Astrocyte of the cerebellum (primary cell): ENCODE measurements around the gene URI1.

ENCODE experiments used
- DNase-seq: peaks from one replicate; pipeline ENCODE4 v3.0.0-alpha.2; 2011; ENCODE audit warnings: low read depth
- H3K4me3 ChIP-seq: 2 replicates; pipeline ENCODE4 v1.5.1; 2011; ENCODE audit warnings: mild to moderate bottlenecking, low read depth, low read length, moderate library complexity
- in situ Hi-C: cut with HindIII; loops from 2 replicates; pipeline ENCODE4 v1.10.0; 2017; ENCODE audit warnings: low sequenced_read_pairs
- TF ChIP-seq, protein P1 (sequence below): IDR thresholded peaks from 2 replicates; pipeline ENCODE4 v1.5.1; 2012; ENCODE audit warnings: low read length, low read depth, moderate library complexity, mild to moderate bottlenecking; ENCODE audit errors: missing control alignments

URI1 gene

GRCh38 chr19:29974701-29975100 lies 32.7 kb downstream of the URI1 start:
- TF ChIP-seq, protein P1, sequence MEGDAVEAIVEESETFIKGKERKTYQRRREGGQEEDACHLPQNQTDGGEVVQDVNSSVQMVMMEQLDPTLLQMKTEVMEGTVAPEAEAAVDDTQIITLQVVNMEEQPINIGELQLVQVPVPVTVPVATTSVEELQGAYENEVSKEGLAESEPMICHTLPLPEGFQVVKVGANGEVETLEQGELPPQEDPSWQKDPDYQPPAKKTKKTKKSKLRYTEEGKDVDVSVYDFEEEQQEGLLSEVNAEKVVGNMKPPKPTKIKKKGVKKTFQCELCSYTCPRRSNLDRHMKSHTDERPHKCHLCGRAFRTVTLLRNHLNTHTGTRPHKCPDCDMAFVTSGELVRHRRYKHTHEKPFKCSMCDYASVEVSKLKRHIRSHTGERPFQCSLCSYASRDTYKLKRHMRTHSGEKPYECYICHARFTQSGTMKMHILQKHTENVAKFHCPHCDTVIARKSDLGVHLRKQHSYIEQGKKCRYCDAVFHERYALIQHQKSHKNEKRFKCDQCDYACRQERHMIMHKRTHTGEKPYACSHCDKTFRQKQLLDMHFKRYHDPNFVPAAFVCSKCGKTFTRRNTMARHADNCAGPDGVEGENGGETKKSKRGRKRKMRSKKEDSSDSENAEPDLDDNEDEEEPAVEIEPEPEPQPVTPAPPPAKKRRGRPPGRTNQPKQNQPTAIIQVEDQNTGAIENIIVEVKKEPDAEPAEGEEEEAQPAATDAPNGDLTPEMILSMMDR: no peak
- no peak overlapping the region for H3K4me3 ChIP-seq
- in situ Hi-C loops: no loop called here
- DNase-seq: no peak

DNA sequence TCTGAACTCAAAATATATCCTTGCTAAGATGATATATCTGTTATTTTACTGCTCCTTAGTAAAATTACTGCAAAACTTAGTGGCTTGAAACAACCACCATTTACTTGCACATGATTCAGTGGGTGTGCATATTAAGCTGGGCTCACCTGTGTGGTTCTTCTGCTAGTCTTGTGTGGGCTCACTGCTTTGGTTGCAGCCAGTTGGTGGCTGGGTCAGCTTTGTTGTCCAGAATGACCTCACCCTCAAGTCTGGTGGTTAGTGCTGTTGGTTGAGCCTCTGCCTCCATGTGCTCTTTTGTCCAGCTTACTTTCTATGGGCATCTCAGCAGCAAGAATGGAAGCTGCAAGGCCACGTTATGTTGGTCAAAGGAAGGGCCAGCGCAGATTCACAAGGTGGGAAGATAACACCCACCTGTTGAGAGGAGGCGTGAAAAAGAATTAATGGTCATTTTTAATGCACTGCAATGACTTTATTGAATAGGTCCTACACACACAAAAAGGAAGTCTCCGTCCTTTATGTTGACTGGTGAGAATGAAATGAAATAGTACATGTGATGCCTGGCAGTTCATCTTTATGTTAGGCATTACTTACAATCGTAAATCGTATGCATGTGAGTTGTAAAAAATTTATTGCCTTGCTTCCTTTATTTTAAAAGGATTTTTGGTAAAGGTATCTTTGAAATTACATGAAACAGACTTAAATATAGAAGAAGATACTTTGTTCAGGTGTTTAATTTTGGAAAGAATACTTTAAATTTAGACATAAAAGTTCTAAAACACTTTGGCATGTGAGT lies 34.3 kb downstream of the URI1 start:
- no peak for DNase-seq
- TF ChIP-seq, protein P1: no peak
- no peak overlapping the region for H3K4me3 ChIP-seq
- in situ Hi-C loops: no loop called here

DNA sequence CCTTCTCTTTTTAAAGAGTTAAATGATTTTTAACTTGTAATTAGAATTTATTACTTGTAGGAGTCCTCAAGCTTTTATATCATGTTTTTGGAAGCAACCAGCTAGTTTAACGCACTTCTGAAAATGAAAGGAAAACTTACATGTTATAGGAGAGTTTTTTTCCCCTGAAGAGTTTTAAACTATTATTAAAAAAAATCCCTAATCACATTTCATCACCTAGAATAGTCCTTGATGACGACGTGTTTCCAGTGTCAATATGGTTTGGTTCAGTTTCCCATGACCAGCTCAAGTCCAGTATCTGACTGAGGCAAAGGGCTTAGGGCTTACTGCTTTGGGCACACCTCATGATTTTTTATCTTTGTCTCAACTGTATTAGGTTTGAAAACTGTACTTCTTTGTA lies 36.0 kb downstream of the URI1 start:
- H3K4me3 ChIP-seq: no peak overlapping the region
- no peak for DNase-seq
- TF ChIP-seq, protein P1: no peak
- in situ Hi-C loops: no loop called here

- H3K4me3 ChIP-seq: no peak overlapping the region
- TF ChIP-seq, protein P1: no peak
- in situ Hi-C loops: no loop called here
- DNase-seq: no peak
Measured at GRCh38 chr19:29983568-29983967, 41.5 kb downstream of the URI1 start.

DNA sequence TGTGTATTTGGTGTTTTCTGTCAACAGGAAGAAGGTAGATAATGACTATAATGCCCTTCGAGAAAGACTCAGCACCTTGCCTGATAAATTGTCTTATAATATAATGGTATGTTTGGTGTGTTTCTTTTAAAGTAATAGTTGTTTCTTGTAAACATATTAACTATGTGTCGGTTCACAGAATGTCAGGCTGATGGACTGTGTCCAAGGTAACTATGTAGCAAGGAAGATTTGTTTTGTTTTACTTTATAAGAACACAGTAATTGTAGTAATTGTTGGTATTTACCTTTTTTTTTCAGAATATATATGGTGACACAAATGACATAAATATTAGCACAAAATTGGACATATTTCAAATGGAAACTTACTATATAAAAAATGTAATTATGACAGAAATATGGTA lies 43.2 kb downstream of the URI1 start:
- in situ Hi-C loops: no loop called here
- no peak for DNase-seq
- TF ChIP-seq, protein P1: no peak
- H3K4me3 ChIP-seq: no peak overlapping the region

- DNase-seq: no peak
- TF ChIP-seq, protein P1: no peak
- H3K4me3 ChIP-seq: no peak overlapping the region
- in situ Hi-C loops: no loop called here
Measured at GRCh38 chr19:29988351-29988750, 46.3 kb downstream of the URI1 start.
